NCI-H526 treated with DMSO at 0.1 percent for 48 hours (cell line): ENCODE results near the gene DHRS3.

Experiments used
- DNase-seq: peaks from one replicate; lab custom pipeline; 2025; lab: John Stamatoyannopoulos, UW

DHRS3 gene

GRCh38 chr1:12637693-12638092 is 19.7 kb upstream of the DHRS3 start:
- no peak for DNase-seq

- no peak for DNase-seq
Measured at GRCh38 chr1:12636098-12636950, 18.3 kb upstream of the DHRS3 start.

DNA sequence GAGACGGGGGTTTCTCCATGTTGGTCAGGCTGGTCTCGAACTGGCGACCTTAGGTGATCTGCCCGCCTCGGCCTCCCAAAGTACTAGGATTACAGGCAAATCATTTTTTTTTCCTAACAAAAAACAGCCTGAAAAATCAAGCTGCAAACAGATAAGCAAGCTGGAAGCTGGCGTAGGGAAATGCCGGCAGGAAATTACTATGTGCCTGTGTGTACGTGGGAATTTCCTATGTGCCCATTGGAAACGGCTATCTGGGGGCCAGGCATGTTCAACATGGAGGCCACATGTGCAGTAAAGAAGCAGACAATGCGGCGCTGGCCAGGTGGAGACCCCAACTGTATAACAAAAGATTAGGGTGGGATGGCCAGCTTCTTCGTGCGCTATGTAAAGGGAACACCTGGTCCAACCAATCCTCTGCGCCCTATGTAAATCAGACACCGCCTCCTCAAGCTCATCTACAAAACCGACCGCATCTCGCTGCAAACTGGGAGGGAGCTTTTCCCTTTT is 16.7 kb upstream of the DHRS3 start:
- DNase-seq = no peak

GRCh38 chr1:12634156-12634555 is 16.1 kb upstream of the DHRS3 start:
- DNase-seq = no peak

- no peak for DNase-seq
Measured at GRCh38 chr1:12631571-12631970, 13.6 kb upstream of the DHRS3 start.

- no peak for DNase-seq
Measured at GRCh38 chr1:12630946-12631530, 13.0 kb upstream of the DHRS3 start.

DNA sequence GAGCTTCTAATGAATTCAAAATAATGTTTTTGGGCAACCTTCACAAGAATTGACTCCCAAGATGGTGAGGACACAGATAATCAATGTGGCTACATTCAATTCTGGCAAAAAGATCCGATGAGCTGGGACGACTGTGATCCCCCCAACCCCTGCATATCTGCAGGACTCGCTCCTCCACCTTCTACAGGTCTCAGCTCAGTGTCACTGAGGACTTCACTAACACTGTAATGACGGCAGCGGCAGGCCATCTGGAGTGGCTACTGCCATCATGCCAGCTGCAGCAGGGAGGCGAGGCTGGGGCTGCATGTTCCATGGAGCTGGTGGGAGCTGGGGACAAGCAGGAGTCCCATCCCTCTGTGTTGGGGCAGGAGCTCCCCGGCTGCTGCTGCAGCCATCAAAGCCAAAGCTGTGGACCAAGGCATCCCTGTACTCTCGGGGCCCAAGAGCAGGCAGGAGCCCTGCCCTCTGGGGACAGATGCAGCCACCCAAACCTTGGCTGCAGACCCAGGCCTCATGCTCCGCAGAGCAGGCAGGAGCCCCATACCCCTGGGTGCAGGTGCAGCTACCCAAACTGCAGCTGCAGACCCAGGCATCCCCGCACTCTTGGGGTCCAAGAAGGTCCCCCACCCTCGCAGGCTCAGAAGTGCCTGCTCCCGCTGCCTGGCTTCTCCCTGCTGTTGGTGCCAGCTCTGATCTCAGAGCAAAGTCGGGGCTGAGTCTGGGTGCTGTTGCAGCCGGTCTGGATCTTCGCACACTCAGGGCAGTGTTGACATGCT is 12.2 kb upstream of the DHRS3 start:
- DNase-seq = no peak

DNA sequence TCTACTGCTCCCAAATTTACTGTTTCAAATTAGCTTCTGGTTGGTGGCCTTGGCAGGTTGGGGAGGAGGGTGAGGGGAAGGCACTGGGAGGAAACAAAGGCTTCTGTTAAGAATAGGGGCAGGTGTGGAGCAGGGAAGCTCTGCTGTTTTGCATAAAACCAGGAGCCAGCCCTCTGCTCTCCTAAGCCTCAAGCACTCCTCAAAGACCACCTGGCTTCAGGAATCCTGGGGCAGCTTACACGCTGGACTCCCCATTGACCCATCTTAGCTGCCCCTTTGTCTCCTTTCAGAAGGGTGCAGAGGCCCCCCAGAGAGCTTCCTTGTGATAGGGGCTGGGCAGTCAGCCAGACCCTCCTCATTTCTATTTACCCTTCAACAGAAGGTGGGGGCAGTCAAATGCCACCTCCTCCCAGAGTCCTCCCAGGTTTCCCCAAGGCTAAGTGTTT is 11.5 kb upstream of the DHRS3 start:
- peak; percentile 95 for DNase-seq

DNA sequence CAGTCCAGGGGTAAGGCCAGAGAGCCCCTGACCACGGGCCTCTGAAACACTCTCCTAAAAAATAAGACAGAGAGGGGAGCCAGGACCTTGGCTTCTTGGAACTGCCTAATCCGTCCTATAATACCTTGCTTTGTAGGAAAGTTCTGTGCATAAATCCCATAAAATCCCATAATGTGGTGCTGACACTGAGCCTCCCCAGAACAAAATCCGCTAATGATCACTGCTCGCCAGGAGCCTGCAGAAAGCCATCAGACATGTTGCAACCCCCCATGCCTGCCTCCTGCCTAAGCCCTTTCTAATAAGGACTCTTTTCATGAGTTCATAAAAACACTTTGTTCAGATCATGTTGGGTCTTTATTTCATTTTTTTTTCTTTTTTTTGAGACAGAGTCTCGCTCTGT is 9.3 kb upstream of the DHRS3 start:
- DNase-seq = no peak

- DNase-seq = no peak
Measured at GRCh38 chr1:12626888-12627287, 8.9 kb upstream of the DHRS3 start.

- DNase-seq = no peak
Measured at GRCh38 chr1:12625276-12625675, 7.3 kb upstream of the DHRS3 start.

GRCh38 chr1:12622506-12622905 is 4.5 kb upstream of the DHRS3 start:
- no peak for DNase-seq

DNA sequence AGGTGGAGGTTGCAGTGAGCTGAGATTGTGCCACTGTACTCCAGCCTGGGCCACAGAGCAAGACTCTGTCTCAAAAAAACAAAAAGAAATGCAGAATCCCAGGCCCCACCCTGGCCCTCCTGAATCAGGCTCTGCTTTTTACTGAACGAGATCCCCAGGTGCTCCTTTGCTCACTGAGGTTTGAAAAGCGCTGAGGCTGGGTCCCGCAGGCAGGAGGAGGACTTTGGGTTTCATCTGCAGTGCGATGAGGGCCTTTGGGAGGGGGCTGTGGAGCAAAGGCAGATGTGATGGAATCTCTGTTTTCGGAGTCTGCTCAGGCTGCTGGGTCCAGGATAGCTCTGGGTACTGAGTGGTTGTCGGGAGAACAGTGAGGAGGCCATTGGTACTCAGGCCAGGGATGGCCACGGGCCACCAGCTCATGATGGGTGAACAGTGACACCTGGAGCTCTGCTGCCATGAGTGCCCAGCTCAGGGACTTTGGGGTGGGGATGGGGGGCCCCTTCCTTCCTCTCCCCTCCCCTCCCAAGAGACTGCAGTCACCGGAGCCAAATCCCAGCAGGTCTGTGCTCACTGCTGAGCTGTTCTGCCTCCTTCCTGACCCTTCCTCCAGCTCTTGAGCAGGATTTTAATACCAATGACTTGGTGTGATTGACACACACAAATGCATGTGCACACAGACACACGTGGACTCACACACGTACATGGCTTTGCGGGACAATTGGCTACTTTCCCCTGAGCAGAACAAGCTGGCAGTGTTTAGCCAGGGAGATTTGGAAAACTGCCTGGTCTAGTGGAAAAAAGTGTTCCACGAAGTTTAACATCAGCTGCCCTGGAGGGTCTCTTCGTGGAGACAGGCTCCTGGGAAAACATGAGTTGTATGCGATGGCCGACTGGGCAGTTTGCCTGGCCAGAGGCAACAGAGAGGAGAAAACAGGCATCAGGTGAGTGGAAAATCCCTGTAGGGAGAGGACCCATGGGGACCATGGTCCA is 3.6 kb upstream of the DHRS3 start:
- DNase-seq = no peak

DNA sequence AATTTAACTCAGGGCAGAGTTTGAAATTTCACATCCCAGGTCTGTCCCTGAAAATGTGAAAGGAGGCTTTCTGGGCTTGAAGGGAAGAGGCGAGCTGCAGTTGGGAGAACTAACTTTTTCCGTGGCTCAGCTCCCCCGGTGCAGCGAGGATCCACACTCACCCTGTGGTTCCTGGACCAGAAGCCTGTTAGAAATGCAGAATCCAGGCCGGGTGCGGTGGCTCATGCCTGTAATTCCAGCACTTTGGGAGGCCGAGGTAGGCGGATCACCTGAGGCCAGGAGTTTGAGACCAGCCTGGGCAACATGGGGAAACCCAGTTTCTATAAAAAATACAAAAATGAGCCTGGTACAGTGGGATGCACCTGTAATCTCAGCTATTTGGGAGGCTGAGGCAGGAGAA is 2.9 kb upstream of the DHRS3 start:
- no peak for DNase-seq

GRCh38 chr1:12620488-12620865 is 2.5 kb upstream of the DHRS3 start:
- DNase-seq = no peak

- DNase-seq = peak; percentile 47
Measured at GRCh38 chr1:12619792-12620487, 1.9 kb upstream of the DHRS3 start.

- peak; percentile 14 for DNase-seq
Measured at GRCh38 chr1:12618965-12619791, 1.2 kb upstream of the DHRS3 start.

DNA sequence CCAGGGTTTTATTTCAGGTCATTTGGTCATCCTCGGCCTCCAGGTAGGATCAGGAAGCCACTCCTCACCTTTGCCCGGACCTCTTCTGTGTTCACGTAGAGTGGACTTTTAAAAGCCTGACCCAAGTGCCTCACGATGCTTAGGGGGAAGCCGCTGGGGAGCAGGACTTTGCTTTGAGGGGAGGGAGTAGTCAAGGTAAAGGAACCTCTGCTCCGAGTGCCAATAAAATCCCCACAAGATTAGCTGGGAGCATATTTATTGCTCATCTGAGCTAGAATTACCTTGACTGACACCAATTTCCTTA is 603 bp upstream of the DHRS3 start:
- DNase-seq = no peak

GRCh38 chr1:12617511-12617900 is 504 bp downstream of the DHRS3 start:
- no peak for DNase-seq

DNA sequence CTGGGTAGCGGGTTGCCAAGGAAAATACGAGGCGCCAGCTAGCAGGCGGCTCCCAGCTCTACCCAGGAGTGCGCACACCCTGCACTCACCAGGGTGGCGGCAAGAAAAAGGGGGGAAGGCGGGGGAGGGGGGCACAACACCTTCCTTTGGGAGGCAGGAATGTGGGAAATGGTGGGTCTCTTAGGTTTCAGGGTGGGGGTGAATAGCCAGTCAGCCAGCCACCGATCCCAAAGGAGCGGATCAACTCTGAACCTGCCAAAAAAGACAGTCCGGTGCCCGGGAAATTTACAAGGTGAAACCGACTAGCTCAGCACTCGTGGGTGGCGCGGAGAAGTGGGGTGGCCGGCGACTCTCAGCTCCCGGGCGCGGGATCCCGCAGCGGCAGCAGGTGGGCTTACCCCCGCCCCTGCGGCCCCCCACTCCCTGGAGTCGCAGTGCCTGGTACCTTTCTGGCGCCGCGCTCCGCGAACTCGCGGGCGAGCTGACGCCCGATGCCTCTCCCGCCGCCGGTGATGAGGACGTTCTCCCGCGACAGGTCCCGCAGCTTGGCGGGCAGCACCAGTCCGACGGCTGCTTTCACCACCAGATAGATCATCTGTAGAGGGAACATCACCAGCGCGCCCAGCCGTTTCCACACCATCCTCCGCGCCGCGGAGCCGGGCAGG is 1.2 kb downstream of the DHRS3 start:
- DNase-seq = no peak
